ENCODE data around the gene GPR108. TPM values are rescaled to one million over a fixed set of nuclear protein-coding genes. Genes with fewer than 3 reads are reported as not detected.
A peak's percentile ranks its signal among the peaks of the same experiment; 100 is the strongest.
"Not testable (repeated sequence)": the region's sequence is repeated elsewhere in the genome, so short reads cannot be mapped to it uniquely, and the experiment has no call there.

GPR108 gene
- polyA plus RNA-seq, 1 donor: 56.4 TPM

GRCh38 chr19:6761053-6761676 lies 23.8 kb upstream of the GPR108 start:
- peaks cover 11% of the 10 kb centered on the region for H3K4me1 ChIP-seq (ENCODE audit: control insufficient read depth, insufficient read depth, low read length)
- no peaks in the 10 kb centered on the region for H3K9me3 ChIP-seq (ENCODE audit: control insufficient read depth, low read depth, low read length)
- WGBS (ENCODE audit: insufficient coverage, low lambda C conversion rate): no CpG with 5 or more reads among the region's 4 CpGs
- no peaks in the 10 kb centered on the region for H3K27me3 ChIP-seq (ENCODE audit: control insufficient read depth, insufficient read depth, low read length)
- peaks cover 31% of the 10 kb centered on the region for H3K36me3 ChIP-seq (ENCODE audit: control insufficient read depth, insufficient read depth, low read length)
- no peak for DNase-seq
- no peak overlapping the region for H3K4me3 ChIP-seq (ENCODE audit: low read length)
- no peak overlapping the region for H3K27ac ChIP-seq (ENCODE audit: low read length)

- Histone ChIP-seq H3K27ac (ENCODE audit: low read length) (no peak overlapping the region), H3K4me3 (ENCODE audit: low read length) (no peak overlapping the region), H3K27me3 (ENCODE audit: control insufficient read depth, insufficient read depth, low read length) (no peaks in the 10 kb centered on the region), H3K9me3 (ENCODE audit: control insufficient read depth, low read depth, low read length) (no peaks in the 10 kb centered on the region), H3K36me3 (ENCODE audit: control insufficient read depth, insufficient read depth, low read length) (peaks cover 33% of the 10 kb centered on the region), H3K4me1 (ENCODE audit: control insufficient read depth, insufficient read depth, low read length) (peaks cover 7% of the 10 kb centered on the region)
- DNase-seq: no peak
- WGBS (ENCODE audit: insufficient coverage, low lambda C conversion rate): no CpG with 5 or more reads among the region's 17 CpGs
Observed at GRCh38 chr19:6760606-6761005, 23.2 kb upstream of the GPR108 start.

- Histone ChIP-seq H3K36me3 (ENCODE audit: control insufficient read depth, insufficient read depth, low read length) (peaks cover 41% of the 10 kb centered on the region), H3K4me1 (ENCODE audit: control insufficient read depth, insufficient read depth, low read length) (peaks cover 14% of the 10 kb centered on the region), H3K27me3 (ENCODE audit: control insufficient read depth, insufficient read depth, low read length) (no peaks in the 10 kb centered on the region), H3K4me3 (ENCODE audit: low read length) (no peak overlapping the region), H3K9me3 (ENCODE audit: control insufficient read depth, low read depth, low read length) (no peaks in the 10 kb centered on the region), H3K27ac (ENCODE audit: low read length) (no peak overlapping the region)
- no peak for DNase-seq
- WGBS (ENCODE audit: insufficient coverage, low lambda C conversion rate): no CpG with 5 or more reads among the region's 23 CpGs
Observed at GRCh38 chr19:6754653-6755463, 17.5 kb upstream of the GPR108 start.

GRCh38 chr19:6754136-6754535 lies 16.8 kb upstream of the GPR108 start:
- H3K4me3 ChIP-seq (ENCODE audit: low read length): no peak overlapping the region
- H3K27me3 ChIP-seq (ENCODE audit: control insufficient read depth, insufficient read depth, low read length): no peaks in the 10 kb centered on the region
- DNase-seq: no peak
- H3K9me3 ChIP-seq (ENCODE audit: control insufficient read depth, low read depth, low read length): no peaks in the 10 kb centered on the region
- peak overlapping the region; percentile 99 for H3K27ac ChIP-seq (ENCODE audit: low read length)
- H3K4me1 ChIP-seq (ENCODE audit: control insufficient read depth, insufficient read depth, low read length): peaks cover 14% of the 10 kb centered on the region
- peaks cover 41% of the 10 kb centered on the region for H3K36me3 ChIP-seq (ENCODE audit: control insufficient read depth, insufficient read depth, low read length)
- no CpG with 5 or more reads among the region's 22 CpGs for WGBS (ENCODE audit: insufficient coverage, low lambda C conversion rate)

- Histone ChIP-seq H3K4me3 (ENCODE audit: low read length) (peak overlapping the region; percentile 59), H3K27ac (ENCODE audit: low read length) (peak overlapping the region; percentile 99), H3K27me3 (ENCODE audit: control insufficient read depth, insufficient read depth, low read length) (no peaks in the 10 kb centered on the region), H3K9me3 (ENCODE audit: control insufficient read depth, low read depth, low read length) (no peaks in the 10 kb centered on the region), H3K36me3 (ENCODE audit: control insufficient read depth, insufficient read depth, low read length) (peaks cover 40% of the 10 kb centered on the region), H3K4me1 (ENCODE audit: control insufficient read depth, insufficient read depth, low read length) (peaks cover 14% of the 10 kb centered on the region)
- peak; percentile 96 to 98 for DNase-seq
- no CpG with 5 or more reads among the region's 50 CpGs for WGBS (ENCODE audit: insufficient coverage, low lambda C conversion rate)
Observed at GRCh38 chr19:6753178-6754031, 16.0 kb upstream of the GPR108 start.

GRCh38 chr19:6752256-6753177 lies 15.1 kb upstream of the GPR108 start:
- Histone ChIP-seq H3K27ac (ENCODE audit: low read length) (peak overlapping the region; percentile 99), H3K4me1 (ENCODE audit: control insufficient read depth, insufficient read depth, low read length) (peaks cover 18% of the 10 kb centered on the region), H3K27me3 (ENCODE audit: control insufficient read depth, insufficient read depth, low read length) (no peaks in the 10 kb centered on the region), H3K9me3 (ENCODE audit: control insufficient read depth, low read depth, low read length) (no peaks in the 10 kb centered on the region), H3K36me3 (ENCODE audit: control insufficient read depth, insufficient read depth, low read length) (peaks cover 47% of the 10 kb centered on the region), H3K4me3 (ENCODE audit: low read length) (peak overlapping the region; percentile 59)
- no CpG with 5 or more reads among the region's 50 CpGs for WGBS (ENCODE audit: insufficient coverage, low lambda C conversion rate)
- peak; percentile 91 to 96 for DNase-seq

GRCh38 chr19:6751189-6751588 lies 13.8 kb upstream of the GPR108 start:
- no peak for DNase-seq
- peaks cover 18% of the 10 kb centered on the region for H3K4me1 ChIP-seq (ENCODE audit: control insufficient read depth, insufficient read depth, low read length)
- no peak overlapping the region for H3K4me3 ChIP-seq (ENCODE audit: low read length)
- no CpG with 5 or more reads among the region's 16 CpGs for WGBS (ENCODE audit: insufficient coverage, low lambda C conversion rate)
- H3K36me3 ChIP-seq (ENCODE audit: control insufficient read depth, insufficient read depth, low read length): peaks cover 61% of the 10 kb centered on the region
- no peaks in the 10 kb centered on the region for H3K27me3 ChIP-seq (ENCODE audit: control insufficient read depth, insufficient read depth, low read length)
- peaks cover under 1% of the 10 kb centered on the region for H3K9me3 ChIP-seq (ENCODE audit: control insufficient read depth, low read depth, low read length)
- peak overlapping the region; percentile 99 for H3K27ac ChIP-seq (ENCODE audit: low read length)

- H3K9me3 ChIP-seq (ENCODE audit: control insufficient read depth, low read depth, low read length): peaks cover 3% of the 10 kb centered on the region
- H3K4me1 ChIP-seq (ENCODE audit: control insufficient read depth, insufficient read depth, low read length): peaks cover 18% of the 10 kb centered on the region
- peaks cover 60% of the 10 kb centered on the region for H3K36me3 ChIP-seq (ENCODE audit: control insufficient read depth, insufficient read depth, low read length)
- no peak overlapping the region for H3K4me3 ChIP-seq (ENCODE audit: low read length)
- H3K27ac ChIP-seq (ENCODE audit: low read length): peak overlapping the region; percentile 10
- WGBS (ENCODE audit: insufficient coverage, low lambda C conversion rate): no CpG with 5 or more reads among the region's 20 CpGs
- H3K27me3 ChIP-seq (ENCODE audit: control insufficient read depth, insufficient read depth, low read length): no peaks in the 10 kb centered on the region
- DNase-seq: peak in 1 of 2 donors; percentile 53
Observed at GRCh38 chr19:6750062-6750461, 12.7 kb upstream of the GPR108 start.

- WGBS (ENCODE audit: insufficient coverage, low lambda C conversion rate): 57% methylated on average over 1 of the region's 10 CpGs
- peaks cover 23% of the 10 kb centered on the region for H3K4me1 ChIP-seq (ENCODE audit: control insufficient read depth, insufficient read depth, low read length)
- not testable (repeated sequence) for H3K9me3 ChIP-seq (ENCODE audit: control insufficient read depth, low read depth, low read length); H3K27me3 ChIP-seq (ENCODE audit: control insufficient read depth, insufficient read depth, low read length); H3K4me3 ChIP-seq (ENCODE audit: low read length); DNase-seq
- peaks cover 70% of the 10 kb centered on the region for H3K36me3 ChIP-seq (ENCODE audit: control insufficient read depth, insufficient read depth, low read length)
- peak overlapping the region; percentile 67 for H3K27ac ChIP-seq (ENCODE audit: low read length)
Observed at GRCh38 chr19:6748543-6748942, 11.2 kb upstream of the GPR108 start.

All from large intestine (tissue), 3 donors.